DMS 273 (cell line): ENCODE results near the gene OPCML.

Source experiments
- DNase-seq: peaks from one replicate; lab custom pipeline; 2025; ENCODE audit not compliant: unreplicated experiment; lab: John Stamatoyannopoulos, UW

OPCML gene

GRCh38 chr11:132648851-132649250, 883.5 kb downstream of the OPCML start:
- no peak for DNase-seq

- DNase-seq, result no peak
Observed at GRCh38 chr11:132646890-132647289, 885.4 kb downstream of the OPCML start.

- DNase-seq, result no peak
Observed at GRCh38 chr11:132644520-132645239, 887.6 kb downstream of the OPCML start.

- no peak for DNase-seq
Observed at GRCh38 chr11:132643239-132643638, 889.1 kb downstream of the OPCML start.

- DNase-seq, result no peak
Observed at GRCh38 chr11:132640952-132641351, 891.3 kb downstream of the OPCML start.

- no peak for DNase-seq
Observed at GRCh38 chr11:132639986-132640385, 892.3 kb downstream of the OPCML start.

GRCh38 chr11:132639403-132639802, 892.9 kb downstream of the OPCML start:
- no peak for DNase-seq

GRCh38 chr11:132638423-132638822, 893.9 kb downstream of the OPCML start:
- no peak for DNase-seq

- no peak for DNase-seq
Observed at GRCh38 chr11:132636523-132636922, 895.8 kb downstream of the OPCML start.

GRCh38 chr11:132632641-132633124, 899.6 kb downstream of the OPCML start:
- peak; percentile 4 for DNase-seq

- no peak for DNase-seq
Observed at GRCh38 chr11:132631989-132632388, 900.3 kb downstream of the OPCML start.

- no peak for DNase-seq
Observed at GRCh38 chr11:132627981-132628380, 904.3 kb downstream of the OPCML start.

GRCh38 chr11:132626446-132626845, 905.9 kb downstream of the OPCML start:
- DNase-seq, result no peak

- peak; percentile 47 for DNase-seq
Observed at GRCh38 chr11:132623511-132623910, 908.8 kb downstream of the OPCML start.

- no peak for DNase-seq
Observed at GRCh38 chr11:132621976-132622580, 910.2 kb downstream of the OPCML start.

- no peak for DNase-seq
Observed at GRCh38 chr11:132620423-132620822, 911.9 kb downstream of the OPCML start.

GRCh38 chr11:132610791-132611190, 921.5 kb downstream of the OPCML start:
- no peak for DNase-seq

- no peak for DNase-seq
Observed at GRCh38 chr11:132610216-132610615, 922.1 kb downstream of the OPCML start.

- no peak for DNase-seq
Observed at GRCh38 chr11:132607575-132607974, 924.7 kb downstream of the OPCML start.

GRCh38 chr11:132605825-132606570, 926.3 kb downstream of the OPCML start:
- DNase-seq, result no peak

- DNase-seq, result no peak
Observed at GRCh38 chr11:132604431-132604830, 927.9 kb downstream of the OPCML start.

GRCh38 chr11:132601875-132602274, 930.4 kb downstream of the OPCML start:
- no peak for DNase-seq
